ENCODE data around the gene GPC3. TPM values are rescaled to one million over a fixed set of nuclear protein-coding genes. Genes with fewer than 3 reads are reported as not detected.

GPC3 gene
- total RNA-seq, 1 experiment from 2014 or later, result 233 TPM

GRCh38 chrX:133523526-133523925, 461.9 kb downstream of the GPC3 start:
- Histone ChIP-seq H3K4me1 (no peaks in the 10 kb centered on the region), H3K36me3 (ENCODE audit: control insufficient read depth, insufficient read depth, low read length) (no peaks in the 10 kb centered on the region), H3K9me3 (no peaks in the 10 kb centered on the region), H3K4me3 (ENCODE audit: low read depth, low read length) (no peak overlapping the region), H3K27me3 (replicated peaks; ENCODE audit: control insufficient read depth, insufficient read depth, low read length) (no peaks in the 10 kb centered on the region)
- no peaks in the 10 kb centered on the region for H3K27me3 Mint-ChIP-seq (ENCODE audit: insufficient read depth, unreplicated experiment)
- no peaks in the 10 kb centered on the region for H3K9me3 Mint-ChIP-seq (ENCODE audit: unreplicated experiment)
- ChIA-PET POLR2A (no interaction called here), CTCF (no interaction called here)
- intact Hi-C loops (cut with micrococcal nuclease; ENCODE audit: unreplicated experiment), result no loop called here
- BruUV-seq (replicated peaks), result no TSS peak
- DNase-seq, result no peak
- no peaks in the 10 kb centered on the region for H3K36me3 Mint-ChIP-seq (ENCODE audit: insufficient read depth, unreplicated experiment)
- no peak overlapping the region for H3K4me3 Mint-ChIP-seq (ENCODE audit: unreplicated experiment)
- no peak for TF ChIP-seq CTCF (IDR thresholded peaks at IDR 0.05; ENCODE audit: insufficient read depth in 1 of 2, low read depth in 1 of 2, low read length in 1 of 2, severe bottlenecking in 1 of 2, unreplicated experiment in 1 of 2)
- no peak overlapping the region for H3K27ac Mint-ChIP-seq (ENCODE audit: unreplicated experiment)
- no peaks in the 10 kb centered on the region for H3K4me1 Mint-ChIP-seq (ENCODE audit: low read depth, unreplicated experiment)

GRCh38 chrX:133523081-133523487, 462.3 kb downstream of the GPC3 start:
- intact Hi-C loops (cut with micrococcal nuclease; ENCODE audit: unreplicated experiment), result no loop called here
- Histone ChIP-seq H3K27me3 (replicated peaks; ENCODE audit: control insufficient read depth, insufficient read depth, low read length) (no peaks in the 10 kb centered on the region), H3K4me1 (no peaks in the 10 kb centered on the region), H3K9me3 (no peaks in the 10 kb centered on the region), H3K36me3 (ENCODE audit: control insufficient read depth, insufficient read depth, low read length) (no peaks in the 10 kb centered on the region), H3K4me3 (ENCODE audit: low read depth, low read length) (no peak overlapping the region)
- H3K4me3 Mint-ChIP-seq (ENCODE audit: unreplicated experiment), result no peak overlapping the region
- no TSS peak for BruUV-seq (replicated peaks)
- no peak for DNase-seq
- CTCF ChIA-PET, result no interaction called here
- no peaks in the 10 kb centered on the region for H3K4me1 Mint-ChIP-seq (ENCODE audit: low read depth, unreplicated experiment)
- no peaks in the 10 kb centered on the region for H3K36me3 Mint-ChIP-seq (ENCODE audit: insufficient read depth, unreplicated experiment)
- H3K27ac Mint-ChIP-seq (ENCODE audit: unreplicated experiment), result no peak overlapping the region
- no peak for TF ChIP-seq CTCF (IDR thresholded peaks at IDR 0.05; ENCODE audit: insufficient read depth in 1 of 2, low read depth in 1 of 2, low read length in 1 of 2, severe bottlenecking in 1 of 2, unreplicated experiment in 1 of 2)
- POLR2A ChIA-PET, result no interaction called here
- H3K27me3 Mint-ChIP-seq (ENCODE audit: insufficient read depth, unreplicated experiment), result no peaks in the 10 kb centered on the region
- H3K9me3 Mint-ChIP-seq (ENCODE audit: unreplicated experiment), result no peaks in the 10 kb centered on the region

GRCh38 chrX:133516686-133517085, 468.7 kb downstream of the GPC3 start:
- H3K36me3 Mint-ChIP-seq (ENCODE audit: insufficient read depth, unreplicated experiment), result no peaks in the 10 kb centered on the region
- Histone ChIP-seq H3K27me3 (replicated peaks; ENCODE audit: control insufficient read depth, insufficient read depth, low read length) (no peaks in the 10 kb centered on the region), H3K4me1 (no peaks in the 10 kb centered on the region), H3K4me3 (ENCODE audit: low read depth, low read length) (no peak overlapping the region), H3K9me3 (no peaks in the 10 kb centered on the region), H3K36me3 (ENCODE audit: control insufficient read depth, insufficient read depth, low read length) (no peaks in the 10 kb centered on the region)
- H3K27me3 Mint-ChIP-seq (ENCODE audit: insufficient read depth, unreplicated experiment), result no peaks in the 10 kb centered on the region
- BruUV-seq (replicated peaks), result no TSS peak
- no peak overlapping the region for H3K27ac Mint-ChIP-seq (ENCODE audit: unreplicated experiment)
- POLR2A ChIA-PET, result no interaction called here
- DNase-seq, result no peak
- intact Hi-C loops (cut with micrococcal nuclease; ENCODE audit: unreplicated experiment), result no loop called here
- CTCF ChIA-PET, result no interaction called here
- no peaks in the 10 kb centered on the region for H3K9me3 Mint-ChIP-seq (ENCODE audit: unreplicated experiment)
- TF ChIP-seq CTCF (IDR thresholded peaks at IDR 0.05; ENCODE audit: insufficient read depth in 1 of 2, low read depth in 1 of 2, low read length in 1 of 2, severe bottlenecking in 1 of 2, unreplicated experiment in 1 of 2), result no peak
- H3K4me1 Mint-ChIP-seq (ENCODE audit: low read depth, unreplicated experiment), result no peaks in the 10 kb centered on the region
- H3K4me3 Mint-ChIP-seq (ENCODE audit: unreplicated experiment), result no peak overlapping the region
